Activated CD4-positive, alpha-beta T cell treated with anti-CD3 and anti-CD28 coated beads, Interleukin-2, amount 10 ng/mL, durations not matched to agents 24 days and 14 days (primary cell): Measurements from ENCODE around the gene CDK5RAP2. TPM values are rescaled to one million over a fixed set of nuclear protein-coding genes. Genes with fewer than 3 reads are reported as not detected.

ENCODE experiments used
- DNase-seq: peaks from one replicate; pipeline ENCODE4 v3.0.0; 2022
- H3K27ac Mint-ChIP-seq: one replicate; pipeline ENCODE4 v1.8.0; 2022; ENCODE audit warnings: mild to moderate bottlenecking, mixed read lengths
- H3K27me3 Mint-ChIP-seq: one replicate; pipeline ENCODE4 v1.8.0; 2022; ENCODE audit warnings: mixed read lengths
- H3K36me3 Mint-ChIP-seq: one replicate; pipeline ENCODE4 v1.8.0; 2022; ENCODE audit warnings: low read depth, mild to moderate bottlenecking, mixed read lengths
- H3K4me1 Mint-ChIP-seq: one replicate; pipeline ENCODE4 v1.8.0; 2021; ENCODE audit warnings: mixed read lengths
- H3K4me3 Mint-ChIP-seq: one replicate; pipeline ENCODE4 v1.8.0; 2022; ENCODE audit warnings: mild to moderate bottlenecking, moderate library complexity, mixed read lengths
- H3K9me3 Mint-ChIP-seq: one replicate; pipeline ENCODE4 v1.8.0; 2021; ENCODE audit warnings: mixed read lengths
- intact Hi-C: fragments of 100-400 bp; cut with micrococcal nuclease; formaldehyde crosslinking; loops from one replicate; pipeline ENCODE4 v1.15.1; 2023
- total RNA-seq: library from RNA; stranded (reverse); gene quantifications from 2 replicates; pipeline ENCODE4 v1.2.3, GENCODE V29; 2022

CDK5RAP2 gene
- total RNA-seq, 1 donor from 2014 or later = 70.0 TPM

DNA sequence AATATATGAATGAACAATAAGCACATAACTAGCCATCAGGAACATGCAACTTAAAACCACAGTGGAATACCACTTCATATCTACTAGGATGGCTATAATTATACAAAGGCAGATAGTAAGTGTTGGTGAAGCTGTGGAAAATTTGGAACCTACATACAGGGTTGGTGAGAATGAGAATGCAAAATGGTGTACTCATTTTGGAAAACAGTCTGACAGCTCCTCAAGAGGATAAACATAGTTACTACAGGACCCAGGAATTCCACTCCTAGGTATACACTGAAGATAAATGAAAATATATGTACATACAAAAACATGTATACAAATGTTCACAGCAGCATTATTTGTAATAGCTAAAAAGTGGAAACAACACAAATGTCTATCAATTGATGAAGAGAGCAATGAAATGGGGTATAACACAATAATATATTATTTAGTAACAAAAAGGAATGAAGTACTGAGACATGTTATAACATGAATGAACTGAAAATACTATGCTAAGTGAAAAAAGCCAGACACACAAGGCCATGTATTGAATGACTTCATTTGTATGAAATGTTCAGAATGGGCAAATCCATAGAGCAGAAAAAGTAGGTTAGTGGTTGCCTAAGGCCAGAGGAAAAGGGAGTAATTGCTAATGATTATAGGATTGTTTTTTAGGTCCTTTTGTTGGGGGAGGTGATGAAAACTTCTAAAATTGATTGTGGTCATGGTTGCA, 31.2 kb upstream of the CDK5RAP2 start:
- no peak overlapping the region for H3K4me3 Mint-ChIP-seq
- no peak overlapping the region for H3K27ac Mint-ChIP-seq
- H3K9me3 Mint-ChIP-seq = no peaks in the 10 kb centered on the region
- no peaks in the 10 kb centered on the region for H3K4me1 Mint-ChIP-seq
- no peak for DNase-seq
- intact Hi-C loops = no loop called here
- H3K27me3 Mint-ChIP-seq = no peaks in the 10 kb centered on the region
- peaks cover 7% of the 10 kb centered on the region for H3K36me3 Mint-ChIP-seq

DNA sequence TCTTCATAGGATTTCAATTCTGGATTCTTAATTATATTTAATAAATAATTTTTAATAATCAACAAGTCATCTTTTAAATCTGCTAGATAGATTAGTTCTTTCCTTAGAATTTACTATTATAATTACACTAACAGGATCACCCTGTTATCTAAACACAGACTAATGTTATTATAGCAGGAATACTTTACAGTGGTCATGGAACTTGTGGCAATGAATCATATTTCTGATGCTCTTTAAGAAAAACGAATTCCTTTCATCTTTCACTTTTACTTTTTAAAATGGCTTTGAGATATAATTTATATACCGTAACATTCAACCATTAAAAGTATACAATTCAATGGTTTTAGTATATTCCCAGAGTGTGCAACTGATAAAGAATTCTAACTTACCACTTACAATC, 29.7 kb upstream of the CDK5RAP2 start:
- Mint-ChIP-seq H3K36me3 (peaks cover 10% of the 10 kb centered on the region), H3K9me3 (no peaks in the 10 kb centered on the region), H3K27me3 (no peaks in the 10 kb centered on the region), H3K4me3 (no peak overlapping the region), H3K27ac (no peak overlapping the region), H3K4me1 (no peaks in the 10 kb centered on the region)
- intact Hi-C loops = no loop called here
- DNase-seq = no peak

DNA sequence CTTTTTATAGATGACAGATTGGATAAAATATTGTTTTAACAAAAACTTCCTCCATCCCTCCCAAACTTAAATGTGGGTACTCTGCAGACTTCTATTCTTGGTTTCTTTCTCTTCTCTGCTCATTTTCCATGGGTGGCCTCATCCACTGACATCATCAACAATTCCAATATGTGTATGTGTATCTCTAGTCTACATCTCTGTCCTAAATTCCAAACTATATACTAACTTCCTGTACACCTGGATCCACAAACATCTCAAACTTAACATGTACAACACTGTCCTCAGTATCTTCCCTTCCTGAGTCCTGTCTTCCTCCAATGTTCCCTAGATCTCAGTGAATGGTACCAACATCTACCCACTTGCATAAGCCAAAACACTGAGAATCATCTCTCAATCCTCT, 28.5 kb upstream of the CDK5RAP2 start:
- Mint-ChIP-seq H3K4me1 (no peaks in the 10 kb centered on the region), H3K36me3 (peaks cover 10% of the 10 kb centered on the region), H3K4me3 (no peak overlapping the region), H3K9me3 (no peaks in the 10 kb centered on the region), H3K27me3 (no peaks in the 10 kb centered on the region), H3K27ac (no peak overlapping the region)
- no peak for DNase-seq
- intact Hi-C loops = no loop called here

DNA sequence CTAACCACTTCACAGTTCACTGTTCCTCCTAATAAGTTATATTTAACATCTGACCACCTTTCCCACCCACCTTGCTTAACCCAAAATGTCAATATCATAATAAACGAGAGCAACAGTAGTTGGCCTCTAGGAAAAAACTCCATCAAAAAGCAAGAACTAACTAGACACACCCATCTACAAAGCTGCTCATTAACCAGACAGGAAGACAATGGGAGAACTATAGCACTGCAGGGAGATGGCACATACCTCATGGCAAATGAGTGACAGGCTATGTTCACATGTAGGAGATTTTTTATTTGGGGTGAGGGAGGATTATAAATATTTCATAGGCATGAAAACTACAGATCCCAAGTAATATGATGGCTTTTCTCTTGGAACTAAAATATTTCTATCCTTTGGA, 23.6 kb upstream of the CDK5RAP2 start:
- Mint-ChIP-seq H3K36me3 (peaks cover 6% of the 10 kb centered on the region), H3K4me3 (no peak overlapping the region), H3K4me1 (no peaks in the 10 kb centered on the region), H3K27ac (no peak overlapping the region), H3K27me3 (no peaks in the 10 kb centered on the region), H3K9me3 (no peaks in the 10 kb centered on the region)
- no peak for DNase-seq
- intact Hi-C loops = no loop called here

DNA sequence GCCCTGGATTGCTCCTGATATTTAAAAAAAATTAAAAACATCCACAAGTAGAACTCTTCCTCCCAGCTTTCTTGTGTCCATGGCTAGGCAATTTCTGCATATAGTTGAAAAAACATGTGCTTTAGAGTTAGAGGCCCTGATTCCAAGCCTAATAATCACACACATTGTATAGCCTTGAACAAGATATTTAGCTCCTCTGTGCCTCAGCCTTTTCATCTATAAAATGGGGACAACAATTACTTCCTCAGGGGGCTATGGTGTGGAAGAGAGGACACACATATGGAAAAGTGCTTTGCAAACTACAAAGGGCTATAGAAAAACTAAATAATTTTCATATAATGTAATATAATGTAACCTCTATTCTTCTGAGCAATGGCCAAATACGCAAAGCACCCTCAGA, 23.0 kb upstream of the CDK5RAP2 start:
- Mint-ChIP-seq H3K9me3 (no peaks in the 10 kb centered on the region), H3K4me1 (no peaks in the 10 kb centered on the region), H3K27me3 (no peaks in the 10 kb centered on the region), H3K36me3 (peaks cover 3% of the 10 kb centered on the region), H3K4me3 (no peak overlapping the region), H3K27ac (no peak overlapping the region)
- intact Hi-C loops = no loop called here
- no peak for DNase-seq

DNA sequence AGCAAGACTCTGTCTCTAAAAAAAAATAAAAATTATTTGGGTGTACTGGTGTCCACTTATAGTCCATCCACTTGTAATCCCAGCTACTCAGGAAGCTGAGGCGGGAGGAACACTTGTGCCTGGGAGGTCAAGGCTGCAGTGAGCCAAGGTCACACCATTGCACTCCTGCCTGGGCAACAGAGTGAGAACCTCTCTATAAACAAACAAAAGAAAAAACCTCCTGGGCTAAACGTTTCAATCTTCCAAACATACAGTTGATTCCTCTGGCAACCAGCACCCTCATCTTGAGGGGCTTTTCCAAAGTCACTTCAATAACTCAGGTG, 13.9 kb upstream of the CDK5RAP2 start:
- H3K9me3 Mint-ChIP-seq = no peaks in the 10 kb centered on the region
- H3K27me3 Mint-ChIP-seq = peaks cover 3% of the 10 kb centered on the region
- intact Hi-C loops = no loop called here
- DNase-seq = no peak
- no peaks in the 10 kb centered on the region for H3K36me3 Mint-ChIP-seq
- no peaks in the 10 kb centered on the region for H3K4me1 Mint-ChIP-seq
- H3K4me3 Mint-ChIP-seq = no peak overlapping the region
- no peak overlapping the region for H3K27ac Mint-ChIP-seq

DNA sequence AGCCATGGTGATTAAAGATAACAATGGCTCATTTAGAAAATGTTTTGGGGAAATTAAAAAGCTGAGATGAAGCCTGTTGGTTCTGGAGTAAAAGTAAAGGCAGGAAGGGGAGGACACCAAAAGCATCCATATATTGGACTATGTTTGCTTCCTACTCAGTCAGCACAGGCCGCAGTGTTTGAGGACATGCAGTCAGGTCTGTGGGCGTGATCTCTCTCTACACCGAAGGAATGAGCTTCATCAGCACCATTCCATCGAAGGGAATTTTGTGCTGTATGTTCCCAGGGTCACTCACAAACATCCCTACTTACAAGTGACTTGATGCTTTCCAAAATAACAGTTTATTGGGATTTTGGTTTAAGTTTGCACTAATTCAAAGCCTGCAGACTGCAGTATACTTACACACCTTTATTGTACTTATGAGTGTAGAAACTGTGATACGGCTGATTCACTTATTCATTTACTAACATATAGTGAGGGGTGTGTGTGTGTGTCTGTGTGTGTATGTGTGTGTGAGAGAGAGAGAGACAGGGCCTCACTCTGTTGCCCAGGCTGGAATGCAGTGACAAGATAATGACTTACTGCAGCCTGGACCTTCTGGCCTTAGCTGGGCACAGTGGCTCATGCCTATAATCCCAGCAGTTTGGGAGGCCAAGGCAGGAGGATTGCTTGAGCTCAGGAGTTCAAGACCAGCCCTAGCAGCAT, 13.4 kb upstream of the CDK5RAP2 start:
- intact Hi-C loops = no loop called here
- Mint-ChIP-seq H3K36me3 (no peaks in the 10 kb centered on the region), H3K27me3 (peaks cover 3% of the 10 kb centered on the region), H3K4me1 (no peaks in the 10 kb centered on the region), H3K27ac (no peak overlapping the region), H3K4me3 (no peak overlapping the region), H3K9me3 (no peaks in the 10 kb centered on the region)
- DNase-seq = no peak

DNA sequence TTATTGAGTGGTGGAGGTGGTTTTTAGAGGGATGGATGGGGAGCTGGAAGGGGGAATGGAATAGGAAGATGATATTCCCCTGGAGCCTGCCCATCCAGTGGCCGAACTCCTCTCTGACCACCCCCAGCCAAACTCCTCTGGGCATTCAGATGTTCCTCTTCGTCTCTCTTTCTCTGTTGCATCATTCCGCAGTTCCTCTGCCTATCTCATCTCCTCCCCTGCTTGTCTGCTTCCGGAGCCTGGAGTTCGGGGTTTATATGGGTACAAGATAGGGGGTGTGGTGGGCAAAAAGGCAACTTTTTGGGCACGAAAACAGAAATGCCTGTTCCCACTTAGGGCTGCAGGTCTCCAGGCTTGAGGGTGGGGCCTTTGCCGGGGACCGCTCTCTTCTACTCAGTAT, 12.2 kb upstream of the CDK5RAP2 start:
- Mint-ChIP-seq H3K27ac (no peak overlapping the region), H3K27me3 (peaks cover 3% of the 10 kb centered on the region), H3K4me3 (no peak overlapping the region)

DNA sequence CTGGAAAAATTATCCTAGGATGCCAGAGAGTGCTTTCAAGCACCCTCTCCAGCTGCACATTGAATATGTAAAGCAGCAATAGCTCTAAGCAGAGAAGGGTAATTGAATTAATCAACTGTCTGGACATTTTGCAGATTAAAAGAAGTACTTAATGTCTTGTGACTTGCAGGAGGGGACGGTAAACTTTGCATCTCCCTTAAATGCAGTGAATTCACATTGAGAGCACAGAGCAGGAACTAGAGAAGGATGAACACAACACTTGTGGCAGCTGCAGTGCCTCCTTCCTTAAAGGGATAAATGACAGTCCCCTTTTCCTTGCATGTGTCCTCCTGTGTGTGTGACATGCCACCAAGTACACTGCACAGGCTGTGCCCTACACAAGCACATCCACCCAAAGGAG, 7.4 kb upstream of the CDK5RAP2 start:
- Mint-ChIP-seq H3K9me3 (no peaks in the 10 kb centered on the region), H3K4me3 (no peak overlapping the region), H3K36me3 (no peaks in the 10 kb centered on the region), H3K4me1 (peaks cover 2% of the 10 kb centered on the region), H3K27me3 (peaks cover 7% of the 10 kb centered on the region), H3K27ac (no peak overlapping the region)
- intact Hi-C loops = no loop called here
- no peak for DNase-seq

More for the DNA sequence above, 12.2 kb upstream of the CDK5RAP2 start:
- DNase-seq = no peak
- intact Hi-C loops = no loop called here
- H3K4me1 Mint-ChIP-seq = no peaks in the 10 kb centered on the region
- no peaks in the 10 kb centered on the region for H3K9me3 Mint-ChIP-seq
- no peaks in the 10 kb centered on the region for H3K36me3 Mint-ChIP-seq

DNA sequence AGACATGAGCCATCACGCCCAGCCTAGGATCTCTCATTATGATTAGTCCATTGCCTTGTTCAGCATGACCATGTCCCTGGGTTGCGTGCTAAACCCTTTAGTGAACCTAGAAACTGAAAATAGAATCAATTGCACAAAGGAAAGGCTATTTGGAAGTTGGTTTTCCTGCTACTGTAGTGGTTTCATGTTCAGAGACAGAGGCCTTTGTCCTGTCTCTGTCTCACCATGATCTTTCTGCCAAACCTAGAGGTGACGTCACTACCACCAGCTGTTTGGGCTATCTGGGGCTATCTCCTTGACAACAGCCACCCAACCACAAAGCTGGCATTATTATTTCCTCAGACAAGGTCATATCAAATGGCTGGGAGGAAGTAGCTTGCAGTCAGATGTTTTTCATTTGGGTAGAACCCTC, 4.0 kb upstream of the CDK5RAP2 start:
- peak; percentile 65 for DNase-seq
- H3K27ac Mint-ChIP-seq = no peak overlapping the region
- H3K4me3 Mint-ChIP-seq = no peak overlapping the region
- intact Hi-C loops = loop anchor here (5.0 kb wide), 1 partner anchor 263 kb away; no protein-coding TSS in a partner anchor
- H3K36me3 Mint-ChIP-seq = peaks cover 8% of the 10 kb centered on the region
- peaks cover 16% of the 10 kb centered on the region for H3K4me1 Mint-ChIP-seq
- H3K27me3 Mint-ChIP-seq = peaks cover 7% of the 10 kb centered on the region
- H3K9me3 Mint-ChIP-seq = peaks cover 8% of the 10 kb centered on the region

DNA sequence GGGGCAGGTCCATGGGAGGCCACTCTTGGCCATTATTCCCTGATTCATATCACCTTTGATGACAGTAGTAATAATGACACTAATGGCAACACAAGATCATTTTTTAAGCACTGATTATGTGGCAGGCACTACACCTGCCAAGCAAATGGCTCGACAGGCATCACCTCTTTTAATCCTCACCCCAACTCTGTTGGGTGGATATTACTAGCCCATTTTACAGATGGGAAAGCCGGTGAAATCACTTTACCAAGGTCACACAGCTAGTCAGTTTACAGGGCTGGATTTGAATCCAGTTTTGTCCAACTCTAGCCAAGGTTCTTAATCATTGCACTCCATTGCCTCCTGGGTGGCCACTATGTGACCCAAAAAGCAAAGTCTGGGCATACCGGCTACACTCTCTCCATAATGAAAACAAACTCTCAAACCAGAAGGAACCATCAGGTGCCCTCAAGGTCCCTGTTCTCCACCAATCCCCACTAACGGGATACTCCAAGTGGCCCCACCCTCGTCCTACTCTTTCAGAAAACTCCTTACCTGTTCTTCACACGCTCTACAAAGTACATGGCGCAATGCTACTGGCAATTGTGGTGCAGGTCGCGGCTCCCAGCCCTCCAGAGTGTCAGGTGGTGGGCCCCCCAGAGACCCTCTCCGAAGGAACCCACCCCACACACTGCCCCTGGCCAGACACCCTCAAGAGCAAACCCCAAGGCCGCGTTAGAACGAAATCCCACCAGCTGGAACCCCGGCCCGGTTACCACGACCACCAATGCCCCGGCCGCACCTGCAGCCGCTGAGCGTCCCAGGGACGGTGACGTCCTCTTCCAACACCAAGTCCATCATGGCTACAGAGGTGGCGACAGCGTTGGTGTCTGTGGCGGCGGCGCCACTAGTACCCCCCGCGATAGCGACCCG, 572 bp downstream of the CDK5RAP2 start:
- H3K4me1 Mint-ChIP-seq = peaks cover 37% of the 10 kb centered on the region
- DNase-seq = no peak
- peak overlapping the region; percentile 94 for H3K27ac Mint-ChIP-seq
- H3K4me3 Mint-ChIP-seq = peak overlapping the region; percentile 98
- H3K27me3 Mint-ChIP-seq = no peaks in the 10 kb centered on the region
- intact Hi-C loops = loop anchor here (1.0 to 5.0 kb wide), 5 partner anchors 135 to 623 kb away; partner anchors contain the start of gene MEGF9
- peaks cover 8% of the 10 kb centered on the region for H3K9me3 Mint-ChIP-seq
- peaks cover 20% of the 10 kb centered on the region for H3K36me3 Mint-ChIP-seq

DNA sequence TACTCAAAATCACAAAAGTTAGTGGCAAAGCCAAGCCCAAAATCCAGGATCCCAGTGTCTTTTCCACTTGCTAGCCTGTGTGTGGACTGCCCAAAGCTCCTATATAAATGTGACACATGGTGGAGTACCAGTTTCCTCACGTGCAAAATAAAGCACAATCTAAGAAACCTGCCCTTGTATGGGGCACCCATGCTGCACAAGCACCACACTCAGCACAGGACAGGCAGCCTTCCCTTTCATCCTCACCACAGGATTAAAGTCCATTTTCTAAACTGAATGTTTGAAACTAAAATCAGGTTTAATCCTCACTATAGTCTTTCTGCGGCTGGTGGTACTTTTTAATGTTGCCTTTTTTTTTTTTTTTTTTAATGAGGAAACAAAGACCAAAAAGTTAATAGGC, 5.5 kb downstream of the CDK5RAP2 start:
- Mint-ChIP-seq H3K4me1 (peaks cover 33% of the 10 kb centered on the region), H3K4me3 (no peak overlapping the region), H3K27me3 (no peaks in the 10 kb centered on the region), H3K36me3 (peaks cover 27% of the 10 kb centered on the region), H3K27ac (no peak overlapping the region), H3K9me3 (no peaks in the 10 kb centered on the region)
- no peak for DNase-seq
- intact Hi-C loops = no loop called here

DNA sequence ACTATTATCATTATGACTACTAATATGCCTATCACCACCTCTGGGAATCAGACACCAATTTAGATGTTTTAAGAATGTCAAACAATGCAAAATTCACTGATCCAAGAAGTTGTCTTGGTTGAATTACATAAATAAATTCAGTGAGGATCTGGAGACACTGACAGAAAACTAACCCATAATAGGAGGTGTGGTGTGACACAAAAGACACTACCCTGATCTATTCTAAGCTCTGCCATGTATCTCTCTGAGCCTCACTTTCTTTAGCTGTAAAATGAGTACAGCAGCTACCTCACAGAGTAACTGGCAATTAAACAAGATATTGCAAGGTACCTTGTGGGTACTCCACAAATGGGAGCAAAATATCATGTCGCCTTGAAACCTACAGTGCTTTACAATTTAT, 7.5 kb downstream of the CDK5RAP2 start:
- H3K27ac Mint-ChIP-seq = no peak overlapping the region
- no peaks in the 10 kb centered on the region for H3K9me3 Mint-ChIP-seq
- no peak for DNase-seq
- peaks cover 40% of the 10 kb centered on the region for H3K36me3 Mint-ChIP-seq
- no peak overlapping the region for H3K4me3 Mint-ChIP-seq
- peaks cover 20% of the 10 kb centered on the region for H3K4me1 Mint-ChIP-seq
- H3K27me3 Mint-ChIP-seq = no peaks in the 10 kb centered on the region
- intact Hi-C loops = no loop called here
